GM18909 (cell line): Measurements from ENCODE around the gene LAMA5.

ENCODE experiments used
- ATAC-seq: cut with Tn5 transposase; IDR thresholded peaks from one replicate; pipeline ENCODE4 v1.9.1; 2021; ENCODE audit warnings: mild to moderate bottlenecking; ENCODE audit not compliant: unreplicated experiment, poor library complexity

Gene LAMA5

GRCh38 chr20:62362991-62363919 lies 3.9 kb downstream of the LAMA5 start:
- no peak for ATAC-seq

DNA sequence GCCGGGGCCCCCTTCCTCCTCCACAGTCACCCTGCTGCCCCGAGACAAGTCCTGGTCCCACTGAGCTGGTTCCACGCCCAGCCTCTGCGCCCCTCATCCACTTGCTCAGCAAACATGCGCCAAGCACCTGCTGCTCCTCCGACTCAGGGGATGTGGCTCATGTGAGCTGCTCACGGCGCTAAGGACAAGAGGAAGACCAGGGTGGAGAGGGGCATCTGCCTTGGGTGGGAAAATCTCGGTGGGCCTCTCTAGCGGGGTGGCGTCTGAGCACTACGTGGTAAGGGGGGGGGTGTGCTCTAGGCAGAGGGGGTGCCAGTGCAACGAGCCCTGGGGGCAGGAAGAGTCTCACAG lies 4.5 kb downstream of the LAMA5 start:
- no peak for ATAC-seq

GRCh38 chr20:62361799-62362589 lies 5.1 kb downstream of the LAMA5 start:
- no peak for ATAC-seq

DNA sequence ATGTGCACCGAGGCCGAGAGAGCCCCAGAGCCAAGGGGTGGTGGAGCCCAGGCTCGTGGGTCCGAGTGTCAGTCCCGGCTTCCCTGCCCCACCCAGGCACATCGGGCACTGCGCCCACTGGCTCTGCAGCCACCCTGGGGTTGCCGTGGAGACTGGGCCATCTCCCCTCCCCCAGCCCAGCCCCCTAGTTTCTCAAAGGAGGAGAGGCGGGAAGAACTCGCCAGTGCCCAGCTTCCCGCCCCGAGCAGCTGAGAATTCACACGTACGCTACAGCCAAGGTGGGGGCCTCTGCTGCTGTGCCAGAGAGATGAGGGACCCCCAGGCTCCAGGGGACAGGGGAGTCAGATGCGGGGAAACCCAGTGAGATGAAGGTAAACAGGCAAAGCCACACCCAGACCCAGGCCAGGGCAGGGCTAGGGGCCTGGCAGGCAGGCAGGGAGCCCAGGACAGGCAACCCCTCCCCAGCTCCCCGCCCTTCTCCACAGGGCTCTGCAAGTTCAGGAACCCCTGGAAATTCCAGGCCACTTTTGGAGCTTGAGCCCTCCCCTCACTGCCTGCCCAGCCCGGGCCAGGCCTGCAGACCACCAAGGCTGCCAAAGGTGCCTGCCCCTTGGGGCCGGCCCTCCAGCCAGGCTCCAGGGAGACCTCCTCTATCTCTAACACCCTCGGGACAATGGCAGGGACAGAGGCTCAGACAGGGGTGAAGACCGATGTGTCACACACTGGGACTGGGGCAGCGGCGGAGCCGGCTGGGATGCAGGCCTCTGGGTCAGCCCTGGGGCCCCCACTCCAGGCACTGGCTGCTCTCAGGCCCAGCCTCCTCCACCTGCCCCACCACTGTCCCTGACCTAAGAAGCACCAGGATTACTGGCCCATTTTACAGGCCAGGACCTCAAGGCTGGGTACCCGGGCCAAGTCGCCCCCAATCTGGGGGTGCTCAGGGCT lies 6.0 kb downstream of the LAMA5 start:
- no peak for ATAC-seq

- ATAC-seq = no peak
Observed at GRCh38 chr20:62359491-62360121, 7.5 kb downstream of the LAMA5 start.

- ATAC-seq = no peak
Observed at GRCh38 chr20:62359043-62359490, 8.0 kb downstream of the LAMA5 start.

GRCh38 chr20:62358171-62359042 lies 8.7 kb downstream of the LAMA5 start:
- no peak for ATAC-seq

DNA sequence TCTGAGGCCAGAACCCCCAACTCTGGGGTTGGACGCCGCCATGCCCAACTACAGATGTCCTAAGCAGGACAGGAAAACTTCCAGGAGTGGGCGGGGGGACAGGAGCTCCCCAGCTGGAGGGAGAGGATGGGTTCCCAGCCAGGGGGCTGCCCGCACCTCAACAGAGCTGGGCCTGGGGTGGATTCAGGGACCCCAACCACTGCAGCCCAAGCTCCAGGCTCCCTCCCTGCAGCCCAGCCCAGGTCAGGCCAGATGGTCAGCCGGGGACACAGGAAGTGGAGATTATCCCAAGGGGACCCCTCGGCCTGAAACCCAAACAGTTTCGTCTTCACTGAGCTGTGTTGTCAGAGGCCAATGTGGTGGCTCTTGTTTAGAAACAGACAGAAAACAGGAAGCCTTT lies 9.4 kb downstream of the LAMA5 start:
- no peak for ATAC-seq

DNA sequence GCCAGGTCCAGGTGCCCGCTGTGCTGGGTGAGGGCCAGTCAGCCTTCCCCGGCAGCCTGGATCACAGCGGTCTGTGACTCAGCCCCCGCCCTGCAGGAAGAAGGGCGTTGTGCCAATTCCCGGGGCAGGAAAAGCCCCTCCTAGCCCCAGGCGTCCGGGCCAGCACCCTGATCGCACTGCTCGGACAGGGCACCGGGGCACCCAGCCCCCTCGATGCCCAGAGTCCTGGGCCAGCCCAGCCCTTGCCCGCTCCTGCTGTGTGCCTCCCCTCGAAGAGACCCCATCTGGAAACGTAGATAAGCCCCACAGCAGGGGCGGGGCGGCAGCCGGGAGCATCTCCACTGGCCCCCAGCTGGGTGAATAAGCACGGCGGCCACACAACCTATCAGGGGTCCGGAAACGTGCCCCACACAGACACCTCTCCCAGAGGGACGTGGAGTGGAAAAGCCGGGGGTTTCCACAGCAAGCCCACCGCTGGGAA lies 9.9 kb downstream of the LAMA5 start:
- no peak for ATAC-seq

DNA sequence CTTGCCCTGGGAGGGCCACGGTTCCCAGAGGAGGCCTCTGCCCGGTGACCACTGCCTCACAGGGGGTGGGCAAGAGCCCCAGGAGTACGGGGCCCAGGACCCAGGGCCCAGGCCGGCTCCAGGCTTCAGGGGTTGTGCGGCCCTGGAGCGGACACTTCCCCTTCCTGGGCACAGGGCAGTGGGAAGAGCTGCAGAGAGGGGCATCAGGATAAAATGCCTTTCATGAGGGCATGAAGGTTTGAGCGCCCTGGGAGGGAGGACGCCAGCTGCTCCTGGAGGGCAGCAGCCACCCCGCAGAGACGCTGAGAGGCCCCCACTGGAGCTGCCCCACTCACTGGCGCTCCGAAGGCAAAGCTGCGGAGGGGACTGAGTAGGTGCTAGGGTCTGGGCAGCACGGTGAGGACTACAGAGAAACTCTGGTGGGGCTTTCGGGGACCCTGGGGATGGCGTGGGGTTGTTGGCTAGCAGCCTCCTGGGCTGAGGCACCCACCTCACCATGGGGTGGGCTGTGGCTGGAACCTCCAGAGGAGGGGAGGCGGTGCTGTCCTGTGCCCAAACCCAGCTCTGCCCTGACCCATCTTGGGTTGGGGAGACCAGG lies 10.4 kb downstream of the LAMA5 start:
- ATAC-seq = no peak

- ATAC-seq = no peak
Observed at GRCh38 chr20:62355878-62356588, 11.1 kb downstream of the LAMA5 start.

DNA sequence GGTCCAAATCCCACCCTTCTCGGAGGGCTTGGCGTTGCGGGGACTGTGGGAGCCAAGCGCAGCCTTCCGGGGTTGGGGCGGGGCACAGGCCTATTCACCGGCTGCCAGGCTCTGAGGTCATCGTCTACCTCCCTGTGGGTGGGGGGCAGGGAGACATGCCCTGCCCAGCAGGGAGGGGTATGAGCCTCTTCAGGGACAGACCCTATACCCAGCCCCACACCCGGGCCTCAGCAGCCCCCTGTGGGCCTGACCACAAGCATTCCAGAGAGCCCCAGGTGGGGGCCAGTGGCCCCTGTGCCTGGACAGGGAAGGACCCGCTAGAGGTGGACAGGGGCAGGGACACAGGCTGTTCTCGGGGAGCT lies 11.6 kb downstream of the LAMA5 start:
- ATAC-seq = no peak

DNA sequence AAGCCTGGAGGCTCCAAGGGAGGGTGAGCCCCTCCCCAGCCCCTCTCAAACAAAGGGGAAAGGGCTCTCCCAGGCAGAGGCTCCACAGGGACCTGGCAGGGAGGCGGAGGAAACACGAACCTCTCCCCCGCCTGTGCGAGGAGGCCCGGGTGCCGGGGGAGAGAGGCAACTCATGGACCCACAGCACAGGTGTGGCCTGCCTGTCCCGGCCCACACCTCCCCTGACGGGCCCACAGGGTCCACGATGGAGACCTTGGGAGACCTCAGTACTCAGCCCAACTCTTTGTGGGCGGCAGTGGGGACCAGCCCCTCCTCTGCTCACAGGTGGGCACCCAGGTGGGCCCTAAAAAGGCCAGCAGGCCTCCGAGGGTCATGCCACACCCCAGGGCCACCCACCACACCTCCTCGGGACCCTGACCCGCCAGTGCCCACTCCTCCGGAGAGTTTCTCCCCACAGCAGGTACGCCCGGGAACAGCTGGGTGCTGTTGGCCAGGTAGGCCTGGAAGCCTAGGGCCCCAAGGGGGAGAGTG lies 12.2 kb downstream of the LAMA5 start:
- ATAC-seq = no peak

DNA sequence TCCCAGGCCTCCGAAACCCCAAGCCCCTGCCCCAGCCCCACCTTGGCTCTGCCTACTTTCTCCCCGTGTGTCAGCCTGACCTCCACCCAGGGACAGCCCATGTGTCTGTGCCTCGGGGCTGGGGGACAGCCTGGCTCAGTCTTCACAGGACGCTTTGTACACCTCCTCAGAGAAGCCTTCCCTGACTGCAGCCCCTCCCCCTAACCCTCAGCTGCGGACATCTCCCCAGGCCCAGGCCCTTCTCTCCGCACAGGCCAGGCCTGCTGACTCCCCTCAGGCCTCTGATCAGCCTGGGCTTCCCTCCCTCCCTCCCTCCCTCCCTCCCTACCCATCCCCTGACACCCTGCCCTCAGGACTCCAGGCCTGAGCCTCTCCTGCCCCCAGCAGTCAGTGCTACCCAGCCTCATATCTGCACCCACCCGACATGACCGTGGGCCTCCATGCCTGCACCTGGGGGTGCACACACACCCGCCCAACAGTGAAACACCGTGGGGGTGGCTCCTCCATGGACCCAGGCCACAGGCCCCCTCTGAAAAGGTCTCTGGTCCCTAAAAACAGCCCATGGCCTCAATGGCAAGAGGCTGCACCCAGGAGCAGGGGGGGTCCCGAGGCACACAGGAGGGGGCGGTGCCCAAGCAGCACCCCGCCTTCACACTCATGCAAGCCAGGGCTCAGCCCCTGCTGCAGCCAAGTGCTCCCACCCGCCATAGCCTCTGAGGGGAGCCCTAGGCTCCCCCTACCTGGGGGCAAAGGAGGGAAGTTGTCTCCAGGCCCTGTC lies 12.9 kb downstream of the LAMA5 start:
- no peak for ATAC-seq

DNA sequence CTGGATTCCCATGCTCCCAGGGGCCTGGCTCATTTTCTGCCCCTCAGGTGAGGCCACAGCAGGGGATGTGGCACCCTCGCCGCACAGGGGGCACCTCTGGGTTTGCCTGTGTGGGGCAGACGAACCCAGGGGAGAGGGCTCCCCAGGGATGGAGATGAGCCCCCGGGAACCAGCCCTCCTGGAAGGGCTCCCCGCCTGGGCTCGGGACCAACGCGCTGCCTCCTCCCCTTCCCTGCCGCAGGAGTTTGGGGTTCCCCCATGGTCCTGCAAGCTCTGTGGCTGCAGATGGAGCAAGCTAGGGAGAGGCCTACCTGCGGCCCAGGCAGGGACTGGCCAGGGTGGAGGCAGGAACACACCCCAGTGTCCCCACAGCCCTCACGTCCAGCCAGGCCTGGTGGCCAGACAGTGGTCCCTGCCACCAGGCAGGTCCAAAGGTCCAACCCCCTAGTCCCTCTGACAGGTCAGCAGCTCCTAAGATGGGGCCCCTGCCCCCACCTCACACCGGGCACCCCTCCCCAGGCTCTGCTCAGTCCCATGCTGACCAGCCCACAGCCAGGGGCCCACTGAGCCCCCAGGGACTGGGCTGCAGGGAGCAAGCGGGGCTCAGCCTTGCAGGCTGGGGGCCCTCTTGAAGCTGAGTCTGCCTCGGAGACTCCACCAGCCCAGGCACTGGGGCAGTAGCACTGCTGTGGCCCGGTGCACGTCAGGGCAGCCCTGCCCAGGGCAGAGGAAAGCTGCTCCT lies 13.7 kb downstream of the LAMA5 start:
- ATAC-seq = no peak
